Glomerular visceral epithelial cell (primary cell): Measurements from ENCODE around the gene LCN6.
"Not testable (repeated sequence)": the region's sequence is repeated elsewhere in the genome, so short reads cannot be mapped to it uniquely, and the experiment has no call there.

Experiments used
- DNase-seq: peaks from one replicate; pipeline ENCODE4 v3.0.0-alpha.2; 2016; ENCODE audit errors: extremely low spot score

LCN6 gene

GRCh38 chr9:136784249-136784996 is 36.1 kb upstream of the LCN6 start:
- no peak for DNase-seq

- DNase-seq = no peak
Measured at GRCh38 chr9:136782452-136782851, 34.1 kb upstream of the LCN6 start.

GRCh38 chr9:136779808-136780207 is 31.5 kb upstream of the LCN6 start:
- no peak for DNase-seq

GRCh38 chr9:136777359-136777758 is 29.0 kb upstream of the LCN6 start:
- no peak for DNase-seq

- no peak for DNase-seq
Measured at GRCh38 chr9:136776947-136777346, 28.6 kb upstream of the LCN6 start.

- no peak for DNase-seq
Measured at GRCh38 chr9:136775191-136775590, 26.9 kb upstream of the LCN6 start.

- DNase-seq = no peak
Measured at GRCh38 chr9:136774416-136775045, 26.2 kb upstream of the LCN6 start.

- no peak for DNase-seq
Measured at GRCh38 chr9:136773386-136774044, 25.2 kb upstream of the LCN6 start.

GRCh38 chr9:136771907-136772415 is 23.6 kb upstream of the LCN6 start:
- DNase-seq = no peak

- DNase-seq = no peak
Measured at GRCh38 chr9:136769710-136770191, 21.4 kb upstream of the LCN6 start.

GRCh38 chr9:136766410-136767120 is 18.2 kb upstream of the LCN6 start:
- peak; percentile 57 for DNase-seq

GRCh38 chr9:136765745-136766409 is 17.6 kb upstream of the LCN6 start:
- DNase-seq = not testable (repeated sequence)

GRCh38 chr9:136765041-136765440 is 16.7 kb upstream of the LCN6 start:
- DNase-seq = no peak

GRCh38 chr9:136764301-136764891 is 16.1 kb upstream of the LCN6 start, which contains the start of gene LCN15:
Gene LCN15 (minus strand): TSS chr9:136764518. CDS start chr9:136764488, 30 bp downstream.
- DNase-seq = no peak

- no peak for DNase-seq
Measured at GRCh38 chr9:136763649-136764035, 15.3 kb upstream of the LCN6 start.

- peak; percentile 34 for DNase-seq
Measured at GRCh38 chr9:136762915-136763648, 14.8 kb upstream of the LCN6 start.

GRCh38 chr9:136762221-136762691 is 13.9 kb upstream of the LCN6 start:
- no peak for DNase-seq

- DNase-seq = no peak
Measured at GRCh38 chr9:136761545-136761981, 13.2 kb upstream of the LCN6 start.

GRCh38 chr9:136760834-136761544 is 12.7 kb upstream of the LCN6 start:
- DNase-seq = peak; percentile 63
